ENCODE measurements around the gene VWA1.
"Not testable (repeated sequence)": the region's sequence is repeated elsewhere in the genome, so short reads cannot be mapped to it uniquely, and the experiment has no call there.

VWA1 gene

GRCh38 chr1:1441002-1441888 is 5.8 kb downstream of the VWA1 start:
- H3K9me3 Mint-ChIP-seq = no peaks in the 10 kb centered on the region
- H3K4me3 Mint-ChIP-seq = no peak overlapping the region
- H3K36me3 Mint-ChIP-seq (ENCODE audit: low read depth) = no peaks in the 10 kb centered on the region
- peaks cover 3% of the 10 kb centered on the region for H3K4me1 Mint-ChIP-seq (ENCODE audit: low read depth)
- no peak overlapping the region for H3K27ac Mint-ChIP-seq
- H3K27me3 Mint-ChIP-seq (ENCODE audit: low read depth) = peaks cover 3% of the 10 kb centered on the region
- DNase-seq (ENCODE audit: low spot score) = peak; percentile 37

- no peaks in the 10 kb centered on the region for H3K27me3 Mint-ChIP-seq (ENCODE audit: low read depth)
- DNase-seq (ENCODE audit: low spot score) = no peak
- H3K4me1 Mint-ChIP-seq (ENCODE audit: low read depth) = peaks cover 3% of the 10 kb centered on the region
- H3K36me3 Mint-ChIP-seq (ENCODE audit: low read depth) = no peaks in the 10 kb centered on the region
- H3K9me3 Mint-ChIP-seq = no peaks in the 10 kb centered on the region
- H3K4me3 Mint-ChIP-seq = no peak overlapping the region
- H3K27ac Mint-ChIP-seq = no peak overlapping the region
Measured at GRCh38 chr1:1442069-1442770, 6.7 kb downstream of the VWA1 start.

- not testable (repeated sequence) for H3K27ac Mint-ChIP-seq; H3K9me3 Mint-ChIP-seq; H3K36me3 Mint-ChIP-seq (ENCODE audit: low read depth); H3K27me3 Mint-ChIP-seq (ENCODE audit: low read depth); H3K4me3 Mint-ChIP-seq; H3K4me1 Mint-ChIP-seq (ENCODE audit: low read depth); DNase-seq (ENCODE audit: low spot score)
Measured at GRCh38 chr1:1446631-1447030, 11.1 kb downstream of the VWA1 start.

- H3K4me1 Mint-ChIP-seq (ENCODE audit: low read depth) = no peaks in the 10 kb centered on the region
- no peaks in the 10 kb centered on the region for H3K27me3 Mint-ChIP-seq (ENCODE audit: low read depth)
- H3K9me3 Mint-ChIP-seq = no peaks in the 10 kb centered on the region
- no peak within 1 kb of the TSS for H3K4me3 Mint-ChIP-seq
- H3K36me3 Mint-ChIP-seq (ENCODE audit: low read depth) = no peaks in the 10 kb centered on the region
- DNase-seq (ENCODE audit: low spot score) = no peak
- no peak within 1 kb of the TSS for H3K27ac Mint-ChIP-seq
Measured at GRCh38 chr1:1449099-1449739, 13.7 kb downstream of the VWA1 start, which contains the start of gene ATAD3C. Gene ATAD3C (plus strand): TSS chr1:1449689. CDS start chr1:1450684, 995 bp downstream.

- DNase-seq (ENCODE audit: low spot score); H3K4me1 Mint-ChIP-seq (ENCODE audit: low read depth); H3K36me3 Mint-ChIP-seq (ENCODE audit: low read depth); H3K4me3 Mint-ChIP-seq; H3K27me3 Mint-ChIP-seq (ENCODE audit: low read depth); H3K27ac Mint-ChIP-seq; H3K9me3 Mint-ChIP-seq: not testable (repeated sequence)
Measured at GRCh38 chr1:1450616-1451015, 15.1 kb downstream of the VWA1 start.

GRCh38 chr1:1451696-1452364 is 16.3 kb downstream of the VWA1 start:
- no peaks in the 10 kb centered on the region for H3K27me3 Mint-ChIP-seq (ENCODE audit: low read depth)
- H3K4me1 Mint-ChIP-seq (ENCODE audit: low read depth) = no peaks in the 10 kb centered on the region

GRCh38 chr1:1452365-1452739 is 16.9 kb downstream of the VWA1 start:
- not testable (repeated sequence) for H3K9me3 Mint-ChIP-seq; H3K27ac Mint-ChIP-seq; H3K4me3 Mint-ChIP-seq; DNase-seq (ENCODE audit: low spot score); H3K27me3 Mint-ChIP-seq (ENCODE audit: low read depth); H3K4me1 Mint-ChIP-seq (ENCODE audit: low read depth); H3K36me3 Mint-ChIP-seq (ENCODE audit: low read depth)

More at GRCh38 chr1:1451696-1452364, 16.3 kb downstream of the VWA1 start:
- DNase-seq (ENCODE audit: low spot score) = no peak
- Mint-ChIP-seq H3K27ac (no peak overlapping the region), H3K9me3 (no peaks in the 10 kb centered on the region), H3K4me3 (no peak overlapping the region), H3K36me3 (ENCODE audit: low read depth) (no peaks in the 10 kb centered on the region)

GRCh38 chr1:1452882-1453281 is 17.4 kb downstream of the VWA1 start:
- no peak for DNase-seq (ENCODE audit: low spot score)
- Mint-ChIP-seq H3K4me1 (ENCODE audit: low read depth) (no peaks in the 10 kb centered on the region), H3K36me3 (ENCODE audit: low read depth) (no peaks in the 10 kb centered on the region), H3K9me3 (no peaks in the 10 kb centered on the region), H3K27ac (no peak overlapping the region), H3K27me3 (ENCODE audit: low read depth) (no peaks in the 10 kb centered on the region), H3K4me3 (no peak overlapping the region)

GRCh38 chr1:1454286-1455056 is 19.0 kb downstream of the VWA1 start:
- not testable (repeated sequence) for H3K27ac Mint-ChIP-seq; H3K4me3 Mint-ChIP-seq; H3K9me3 Mint-ChIP-seq; H3K4me1 Mint-ChIP-seq (ENCODE audit: low read depth); H3K36me3 Mint-ChIP-seq (ENCODE audit: low read depth); H3K27me3 Mint-ChIP-seq (ENCODE audit: low read depth); DNase-seq (ENCODE audit: low spot score)

- no peaks in the 10 kb centered on the region for H3K4me1 Mint-ChIP-seq (ENCODE audit: low read depth)
- no peaks in the 10 kb centered on the region for H3K36me3 Mint-ChIP-seq (ENCODE audit: low read depth)
- DNase-seq (ENCODE audit: low spot score) = no peak
- no peak overlapping the region for H3K27ac Mint-ChIP-seq
- H3K4me3 Mint-ChIP-seq = no peak overlapping the region
- H3K27me3 Mint-ChIP-seq (ENCODE audit: low read depth) = no peaks in the 10 kb centered on the region
- no peaks in the 10 kb centered on the region for H3K9me3 Mint-ChIP-seq
Measured at GRCh38 chr1:1455366-1455884, 19.9 kb downstream of the VWA1 start.

GRCh38 chr1:1455934-1456333 is 20.4 kb downstream of the VWA1 start:
- H3K27ac Mint-ChIP-seq; H3K27me3 Mint-ChIP-seq (ENCODE audit: low read depth); H3K4me1 Mint-ChIP-seq (ENCODE audit: low read depth); H3K4me3 Mint-ChIP-seq; DNase-seq (ENCODE audit: low spot score); H3K9me3 Mint-ChIP-seq; H3K36me3 Mint-ChIP-seq (ENCODE audit: low read depth): not testable (repeated sequence)

- H3K27me3 Mint-ChIP-seq (ENCODE audit: low read depth); H3K4me3 Mint-ChIP-seq; H3K4me1 Mint-ChIP-seq (ENCODE audit: low read depth); DNase-seq (ENCODE audit: low spot score); H3K9me3 Mint-ChIP-seq; H3K27ac Mint-ChIP-seq; H3K36me3 Mint-ChIP-seq (ENCODE audit: low read depth): not testable (repeated sequence)
Measured at GRCh38 chr1:1456683-1457255, 21.3 kb downstream of the VWA1 start.

- not testable (repeated sequence) for H3K4me3 Mint-ChIP-seq; H3K27ac Mint-ChIP-seq; DNase-seq (ENCODE audit: low spot score); H3K4me1 Mint-ChIP-seq (ENCODE audit: low read depth); H3K36me3 Mint-ChIP-seq (ENCODE audit: low read depth); H3K27me3 Mint-ChIP-seq (ENCODE audit: low read depth); H3K9me3 Mint-ChIP-seq
Measured at GRCh38 chr1:1459156-1459555, 23.7 kb downstream of the VWA1 start.

Measured in T-helper 2 cell treated with Interferon-gamma antibody and Interleukin-4, amounts not matched to agents 5 μg/mL and 100 μg/mL, for 36 hours (primary cell).